ENCODE measurements around the gene OLA1.

Gene OLA1

DNA sequence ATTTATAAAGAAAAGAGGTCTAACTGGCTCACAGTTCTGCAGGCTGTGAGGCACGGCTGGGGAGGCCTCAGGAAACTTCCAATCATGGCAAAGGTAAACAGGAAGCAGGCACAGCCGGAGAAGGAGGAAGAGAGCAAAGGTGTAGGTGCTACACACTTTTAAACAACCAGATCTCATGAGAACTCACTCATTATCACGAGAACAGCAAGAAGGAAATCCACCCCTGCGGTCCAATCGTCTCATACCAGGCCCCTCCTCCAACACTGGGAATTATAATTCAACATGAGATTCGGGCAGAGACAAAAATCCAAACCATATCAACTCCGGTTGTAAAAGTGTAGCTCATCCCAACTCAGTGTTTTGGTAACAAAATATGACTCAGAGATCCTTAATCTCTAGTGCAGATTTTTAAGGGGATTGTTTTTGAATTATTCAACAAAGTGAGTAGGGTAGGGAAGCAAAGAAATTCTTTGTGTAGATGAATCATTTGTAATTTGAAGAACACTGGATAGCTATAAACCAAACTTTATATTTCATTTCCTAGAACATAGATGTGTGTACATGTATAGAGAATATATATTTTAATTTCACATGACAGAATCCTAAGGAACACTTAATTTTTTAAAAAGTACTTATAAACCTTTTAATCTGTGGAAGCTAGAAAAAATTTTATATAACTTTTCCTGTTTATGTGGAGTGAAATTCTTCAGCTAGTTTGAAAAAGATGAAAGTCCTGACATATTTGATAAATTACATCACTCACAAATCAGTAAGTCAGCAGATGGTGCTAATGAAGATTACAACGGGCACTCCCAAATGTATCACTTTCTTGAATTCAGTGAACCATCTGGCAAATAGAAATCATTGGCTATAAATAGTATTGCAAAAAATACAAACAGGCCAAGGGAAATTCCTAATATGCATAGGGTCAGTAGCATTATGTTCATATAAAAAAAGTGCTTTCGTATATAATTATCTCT lies 130.1 kb downstream of the OLA1 start:
- DNase-seq, result no peak

DNA sequence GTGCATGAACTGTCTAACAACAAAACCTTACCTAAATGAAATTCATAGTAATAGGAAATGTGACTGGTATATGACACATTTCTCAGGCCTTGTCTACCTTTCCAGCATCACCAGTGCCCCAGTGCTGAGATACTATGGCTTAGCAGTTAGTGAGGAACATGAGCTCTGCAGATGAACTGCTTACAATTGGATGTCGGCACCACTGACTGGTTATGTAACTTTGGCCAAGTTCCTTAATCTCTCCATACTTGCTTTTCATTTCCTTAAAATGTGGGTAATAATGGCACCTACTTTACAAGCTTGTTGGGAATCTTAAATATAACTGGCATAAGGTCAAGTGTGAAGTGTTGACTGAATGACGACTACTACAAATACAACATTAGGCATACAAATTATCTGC lies 136.3 kb downstream of the OLA1 start:
- no peak for DNase-seq

DNA sequence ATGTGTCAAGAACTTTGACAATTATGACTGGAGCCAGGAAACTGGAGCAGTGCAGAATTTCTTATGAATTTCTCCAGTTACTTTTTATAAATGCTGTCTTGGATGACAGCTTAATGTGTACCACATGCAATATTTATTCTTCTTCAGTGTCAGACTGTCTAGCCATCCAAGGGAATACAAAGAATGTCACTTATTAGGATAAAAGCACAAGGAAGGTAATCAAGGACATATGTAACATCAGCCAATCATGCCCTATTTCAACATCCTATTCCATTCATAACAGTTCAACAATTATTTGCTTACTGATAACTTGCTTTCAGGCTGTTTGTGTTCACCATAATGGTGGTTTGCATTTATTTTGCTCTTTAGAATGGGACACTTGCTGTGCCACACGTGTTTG lies 139.8 kb downstream of the OLA1 start:
- DNase-seq, result no peak

DNA sequence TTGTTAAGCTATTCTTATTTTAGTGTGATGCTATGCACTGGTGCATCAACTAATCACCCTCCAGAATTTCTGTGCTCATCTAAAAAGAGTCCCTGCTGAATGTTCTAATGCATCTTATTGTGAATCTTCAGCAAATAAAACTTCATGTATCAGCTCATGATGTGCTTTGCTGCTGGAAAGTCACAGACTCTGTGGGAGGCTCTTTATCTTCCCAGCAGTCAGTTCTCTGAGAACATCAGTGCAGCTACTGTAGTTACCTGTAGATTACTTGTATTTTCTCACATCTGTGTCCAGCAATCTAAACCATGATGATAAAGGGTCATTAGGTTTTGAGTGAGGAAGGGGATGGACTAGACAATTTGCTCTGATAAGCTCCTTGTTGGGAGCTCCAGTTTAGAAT lies 141.6 kb downstream of the OLA1 start:
- DNase-seq, result no peak

DNA sequence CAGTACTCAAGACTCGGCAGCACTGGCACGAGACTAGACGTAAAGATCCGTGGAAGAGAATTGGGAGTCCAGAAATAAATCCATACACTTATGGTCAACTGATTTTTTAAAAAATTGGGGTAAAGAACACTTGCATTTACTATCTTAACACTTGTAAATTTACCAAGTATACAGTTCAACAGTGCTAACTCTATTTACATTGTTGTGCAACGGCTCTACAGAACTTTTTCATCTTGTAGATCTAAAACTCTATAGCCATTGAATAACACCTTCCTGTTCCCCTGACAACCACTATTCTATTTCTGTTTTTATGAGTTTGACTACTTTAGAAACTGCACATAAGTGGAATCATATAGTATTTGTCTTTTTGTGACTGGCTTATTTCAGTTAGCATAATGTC lies 153.8 kb downstream of the OLA1 start:
- DNase-seq, result no peak

DNA sequence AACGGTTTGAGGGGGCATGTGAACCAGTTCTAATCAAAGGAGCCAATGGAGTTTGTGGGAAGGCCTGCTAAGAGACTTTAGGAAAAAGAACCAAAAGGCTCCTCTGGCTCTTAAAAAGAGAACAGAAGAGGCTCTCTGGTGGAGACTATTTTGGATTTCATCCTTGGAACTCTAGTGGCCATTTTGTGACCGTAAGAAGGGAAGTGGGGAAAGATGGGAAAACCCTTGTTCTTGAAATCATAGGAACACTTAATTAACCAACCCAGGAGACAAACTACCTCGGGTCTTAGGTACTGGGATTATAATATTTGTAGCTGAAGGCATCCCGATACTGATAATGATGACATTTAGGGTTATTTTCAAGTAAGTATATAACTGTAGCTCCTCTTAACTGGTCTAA lies 157.9 kb downstream of the OLA1 start:
- no peak for DNase-seq

DNA sequence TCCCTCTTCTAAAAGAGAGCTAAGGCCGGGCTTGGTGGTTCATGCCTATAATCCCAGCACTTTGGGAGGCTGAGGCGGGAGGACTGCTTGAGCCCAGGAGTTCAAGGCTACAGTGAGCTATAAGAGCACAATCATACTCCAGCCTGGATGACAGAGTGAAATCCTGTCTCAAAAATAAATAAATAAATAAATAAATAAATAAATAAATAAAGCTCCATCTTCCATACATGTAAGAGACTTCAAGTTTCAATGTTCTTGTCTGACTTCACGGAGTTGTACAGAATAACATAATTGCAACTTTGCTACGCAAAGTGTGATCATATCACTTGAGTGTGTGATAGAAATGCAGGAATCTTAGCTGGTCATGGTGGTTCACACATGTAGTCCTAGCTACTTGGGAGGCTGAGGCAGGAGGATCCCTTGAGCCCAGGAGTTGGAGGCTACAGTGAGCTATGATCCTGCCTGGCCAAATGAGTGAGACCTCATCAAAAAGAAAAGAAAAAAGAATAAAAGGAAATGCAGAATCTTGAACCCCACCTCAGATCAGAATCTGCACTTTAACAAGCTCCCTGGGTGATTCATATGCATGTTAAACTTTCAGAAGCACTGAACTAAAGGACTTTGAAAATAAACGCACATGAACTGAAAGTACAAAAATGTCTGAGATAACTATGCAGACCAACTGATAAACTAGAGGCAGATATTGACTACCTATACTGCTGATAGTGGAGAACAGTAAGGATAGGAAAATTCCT lies 159.4 kb downstream of the OLA1 start:
- no peak for DNase-seq

DNA sequence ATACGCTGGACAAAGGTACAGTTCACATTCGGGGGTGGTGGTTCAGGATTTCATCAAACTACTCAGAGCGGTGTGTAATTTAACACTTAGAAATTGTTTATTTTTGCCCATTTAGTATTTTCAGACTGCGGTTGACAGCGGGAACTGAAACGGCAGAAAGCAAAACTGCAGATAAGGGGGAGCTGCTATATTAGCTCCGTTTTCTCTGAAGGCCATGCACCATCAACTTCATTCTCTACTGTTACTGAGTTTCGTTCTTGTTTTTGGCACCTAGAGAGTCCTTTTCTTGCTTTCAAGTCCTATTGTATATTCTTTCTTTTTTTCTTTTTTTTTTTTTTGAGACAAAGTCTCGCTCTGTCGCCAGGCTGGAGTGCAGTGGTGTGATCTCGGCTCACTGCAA lies 161.6 kb downstream of the OLA1 start:
- DNase-seq, result no peak

DNA sequence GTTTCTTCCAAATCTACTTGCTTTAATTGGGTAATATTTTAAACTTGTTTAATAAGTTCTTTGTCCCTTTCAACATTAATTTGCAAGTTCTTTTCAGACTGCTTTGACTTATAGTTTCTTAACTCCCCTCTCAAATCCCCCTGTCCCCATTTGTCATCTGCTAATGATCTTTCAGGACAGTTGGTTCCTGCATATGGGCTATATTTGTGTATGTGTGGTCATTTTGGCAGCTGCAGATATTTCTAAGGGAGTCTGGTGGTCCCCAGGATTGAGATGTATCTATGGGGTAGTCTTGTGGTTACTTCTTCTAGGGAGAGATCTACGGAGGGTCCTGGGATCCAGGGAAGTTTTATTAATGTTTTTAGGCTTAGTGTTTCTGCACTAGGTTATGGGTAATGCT lies 162.6 kb downstream of the OLA1 start:
- DNase-seq, result no peak

DNA sequence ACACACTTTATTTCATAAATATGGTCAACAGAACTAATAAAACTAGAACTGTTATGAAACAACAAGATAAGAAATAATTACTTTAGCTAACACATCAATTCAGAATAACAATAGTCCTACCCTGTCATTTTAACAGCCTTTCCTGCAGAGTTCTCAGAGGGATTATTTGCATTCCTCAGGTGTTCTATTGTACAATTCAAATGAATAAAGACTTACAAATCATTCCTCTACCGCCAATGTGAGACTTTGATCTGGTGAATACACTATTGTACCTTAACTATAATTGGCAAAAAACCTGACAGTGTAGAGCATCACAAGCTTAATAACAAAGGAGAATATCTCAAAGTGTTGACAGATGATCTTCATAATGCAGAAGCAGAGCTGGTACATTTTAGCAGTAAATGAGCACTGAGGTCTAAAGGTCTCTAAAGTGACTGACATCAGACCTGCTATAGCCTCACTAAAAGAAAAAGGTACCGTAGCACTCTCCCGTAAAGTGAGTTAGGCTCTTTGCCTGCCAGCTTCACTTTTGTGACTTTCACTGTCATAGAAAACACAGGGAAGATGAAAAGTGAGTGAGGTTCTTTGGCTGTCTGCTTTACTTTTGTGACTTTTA lies 164.4 kb downstream of the OLA1 start:
- no peak for DNase-seq

DNA sequence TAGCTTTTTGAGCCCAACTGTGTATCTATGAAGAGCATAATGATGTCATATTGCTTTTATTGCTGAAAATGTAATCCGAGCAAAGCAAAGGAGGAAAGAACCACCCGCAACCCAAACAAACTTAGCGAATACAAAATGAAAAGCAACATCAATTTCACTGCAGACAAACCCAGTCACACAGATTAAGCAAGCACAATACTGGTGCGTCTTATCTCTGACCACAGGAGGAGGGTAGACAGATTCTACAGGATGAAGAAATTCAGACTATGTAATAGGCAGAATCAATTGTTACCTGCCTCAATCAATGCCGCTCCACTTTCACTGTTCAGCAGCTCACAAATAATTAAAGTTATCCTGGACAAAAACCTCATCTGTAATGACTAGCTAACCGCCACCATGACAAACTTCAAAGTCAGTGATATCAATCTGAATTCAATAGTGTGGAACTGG lies 167.6 kb downstream of the OLA1 start:
- no peak for DNase-seq

DNA sequence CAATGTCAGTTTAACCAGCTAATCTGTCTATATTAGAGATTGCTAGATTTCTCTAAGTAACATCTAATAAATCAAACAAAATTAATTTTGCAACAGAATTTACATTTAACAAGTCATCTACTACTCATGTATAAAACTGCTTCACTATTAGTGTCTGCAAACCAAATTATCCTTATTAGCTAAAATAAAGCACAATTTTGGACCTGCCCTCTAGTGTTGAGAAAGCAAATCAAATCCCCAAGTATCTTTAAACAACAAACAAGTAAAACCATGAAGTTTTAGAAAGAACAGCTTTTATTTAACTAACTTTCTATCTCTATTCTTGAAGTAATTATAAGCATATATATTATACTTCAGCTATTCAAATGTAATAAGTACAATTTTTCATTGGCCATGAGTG lies 170.1 kb downstream of the OLA1 start:
- no peak for DNase-seq

DNA sequence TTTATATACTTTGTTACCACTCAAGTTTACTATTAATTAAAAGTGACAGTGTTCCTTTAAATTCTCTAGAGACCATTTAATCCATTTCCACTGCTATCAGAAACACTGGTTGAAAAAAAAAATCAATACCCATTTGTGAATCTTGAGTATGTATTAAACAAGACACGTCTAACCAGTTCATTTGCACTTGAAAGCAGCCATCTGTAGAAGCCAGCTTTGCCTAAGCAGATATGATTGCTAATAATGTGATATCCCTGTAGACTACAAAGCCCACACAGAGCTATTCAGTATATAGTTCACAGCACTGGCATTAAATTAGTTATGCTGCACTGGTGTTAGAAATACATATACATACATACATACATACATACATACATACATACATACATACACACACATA lies 171.4 kb downstream of the OLA1 start:
- DNase-seq, result no peak

DNA sequence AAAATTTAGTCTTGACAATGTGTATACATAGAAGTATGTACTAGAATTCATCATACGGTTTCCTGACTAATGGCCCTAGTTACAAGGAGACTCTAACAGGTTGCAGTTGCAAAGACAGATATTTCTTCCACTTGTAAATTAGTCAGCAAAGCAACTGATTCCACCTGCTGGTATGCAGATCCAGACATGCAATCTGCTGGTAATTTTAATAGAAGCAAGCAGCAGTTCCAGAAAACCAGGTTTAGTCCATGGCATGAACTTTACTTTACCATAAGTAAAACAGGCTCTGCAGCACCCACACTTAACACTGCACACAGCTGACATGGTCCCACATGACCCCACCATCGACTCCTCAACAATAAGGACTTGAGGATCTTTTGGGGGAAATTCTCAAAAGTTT lies 172.3 kb downstream of the OLA1 start:
- DNase-seq, result no peak

DNA sequence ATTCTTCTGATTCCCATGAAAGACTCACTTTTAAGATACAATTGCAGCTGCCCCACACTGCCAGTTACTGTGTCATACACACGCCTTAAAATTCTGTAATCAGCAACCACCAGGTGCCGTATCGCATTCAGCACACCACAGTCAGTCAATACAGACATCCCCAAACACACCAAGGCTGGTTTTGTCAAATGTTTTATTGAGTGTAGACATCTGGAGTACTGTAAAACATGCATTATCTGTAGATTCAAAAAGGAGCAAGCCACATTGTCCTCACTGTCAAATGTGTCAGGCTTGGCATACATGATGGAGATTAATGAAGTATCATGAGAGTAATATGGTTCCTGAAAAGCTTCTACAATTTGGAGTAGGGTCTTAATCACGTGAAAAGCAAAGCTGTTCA lies 173.5 kb downstream of the OLA1 start:
- no peak for DNase-seq

DNA sequence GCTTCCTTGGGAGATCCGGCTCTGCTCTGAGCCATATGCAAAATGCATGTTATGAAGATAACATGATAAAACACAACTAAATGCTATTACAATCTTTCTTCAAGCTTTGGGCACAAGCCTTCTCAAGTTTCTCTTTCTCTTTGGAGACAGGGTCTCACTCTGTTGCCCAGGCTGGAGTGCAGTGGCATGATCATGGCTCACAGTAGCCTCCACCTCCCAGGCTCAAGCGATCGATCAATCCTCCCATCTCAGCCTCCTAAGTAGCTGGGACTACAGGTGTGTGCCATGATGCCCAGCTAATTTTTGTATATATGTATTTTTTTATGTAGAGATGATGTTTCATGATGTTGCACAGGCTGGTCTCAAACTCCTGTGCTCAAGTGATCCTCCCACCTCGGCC lies 175.5 kb downstream of the OLA1 start:
- no peak for DNase-seq

DNA sequence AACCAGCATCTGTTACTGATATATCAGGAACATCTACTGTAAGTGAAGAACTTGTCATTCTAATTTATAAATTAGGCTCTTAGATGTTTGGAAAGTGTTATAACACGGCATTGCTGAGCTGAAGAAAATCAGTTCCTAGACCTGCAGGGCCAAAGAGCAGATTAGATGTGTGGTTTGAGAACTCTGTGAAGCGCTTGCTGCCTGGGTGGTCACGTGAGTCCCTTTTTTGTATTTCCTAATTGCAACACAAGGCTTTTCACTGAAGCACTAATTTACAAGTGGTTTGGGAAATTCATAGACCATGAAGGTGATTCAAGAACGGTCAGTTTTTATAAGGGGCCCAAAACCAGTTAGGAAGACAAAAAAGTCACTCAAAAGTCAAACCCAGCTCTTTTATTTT lies 176.3 kb downstream of the OLA1 start:
- DNase-seq, result no peak

DNA sequence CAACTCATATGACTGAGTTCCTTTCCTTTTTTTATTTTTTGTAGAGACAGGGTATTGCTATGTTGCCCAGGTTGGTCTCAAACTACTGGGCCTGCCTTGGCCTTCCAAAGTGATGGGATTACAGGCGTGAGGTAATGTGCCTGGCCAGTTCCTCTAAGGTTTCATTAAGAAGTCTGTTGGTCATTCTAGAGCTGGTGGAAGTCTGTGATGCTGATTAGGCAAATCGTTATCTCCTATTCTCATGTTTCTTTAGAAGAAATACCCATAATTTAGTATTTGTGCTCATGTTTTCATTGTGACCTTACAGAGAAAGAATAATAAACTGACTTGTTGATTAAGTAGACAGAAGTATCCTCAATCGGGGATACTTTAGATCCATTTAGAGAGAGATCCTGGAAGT lies 177.0 kb downstream of the OLA1 start:
- no peak for DNase-seq

DNA sequence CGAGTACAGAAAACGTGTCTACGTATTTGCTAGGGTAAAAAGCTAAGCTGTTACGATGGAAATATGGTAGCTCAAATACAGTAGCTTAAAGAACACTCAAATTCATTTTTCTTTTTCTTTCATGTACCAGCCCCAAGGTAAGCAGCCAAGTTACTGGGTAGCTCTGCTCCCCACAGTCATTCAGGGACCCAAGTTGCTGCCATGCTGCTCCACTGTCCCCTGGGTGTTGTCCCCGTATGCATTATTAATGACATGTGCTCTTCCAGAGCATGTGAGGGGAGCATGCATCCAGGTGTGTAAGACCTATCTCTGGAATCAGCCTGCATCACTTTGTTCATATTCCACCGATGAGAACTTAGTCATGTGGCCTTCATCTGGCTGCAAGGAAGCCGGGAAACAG lies 178.1 kb downstream of the OLA1 start:
- no peak for DNase-seq

DNA sequence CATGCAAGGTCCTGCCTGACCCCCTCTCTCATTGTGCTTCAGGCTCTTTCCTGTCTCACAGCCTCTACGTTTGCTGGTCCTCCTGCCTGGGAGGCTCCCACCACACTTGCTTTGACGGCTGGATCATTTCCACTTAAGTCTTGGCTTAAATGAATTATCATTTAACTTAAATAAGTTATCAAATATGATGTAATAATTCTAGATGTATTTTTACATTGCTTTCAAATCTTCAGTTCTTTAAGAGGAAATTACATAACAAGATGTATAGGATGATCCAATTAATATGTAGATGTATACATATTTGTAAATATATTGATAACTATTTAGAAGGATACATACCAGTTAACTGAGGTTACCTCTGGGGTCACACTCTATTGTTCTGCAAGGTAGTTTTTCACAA lies 180.5 kb downstream of the OLA1 start:
- no peak for DNase-seq

DNA sequence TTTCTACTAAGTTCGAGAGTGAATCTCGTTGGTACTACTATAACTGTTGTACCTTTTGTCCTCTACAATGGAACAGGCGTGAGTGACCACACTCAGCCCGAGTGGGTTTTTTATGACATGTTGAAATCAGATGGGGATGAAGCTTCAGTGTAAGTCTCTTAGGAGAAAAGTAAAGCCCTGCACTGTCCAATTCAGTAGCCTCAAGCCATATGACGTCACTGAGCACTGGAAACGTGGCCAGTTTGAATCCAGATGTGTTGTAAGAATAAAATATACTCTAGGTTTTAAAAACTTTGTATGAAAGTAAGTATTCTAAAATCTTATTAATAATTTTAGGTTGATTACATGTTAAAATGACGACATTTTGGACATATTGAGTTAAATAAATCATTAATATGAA lies 181.5 kb downstream of the OLA1 start:
- DNase-seq, result no peak

DNA sequence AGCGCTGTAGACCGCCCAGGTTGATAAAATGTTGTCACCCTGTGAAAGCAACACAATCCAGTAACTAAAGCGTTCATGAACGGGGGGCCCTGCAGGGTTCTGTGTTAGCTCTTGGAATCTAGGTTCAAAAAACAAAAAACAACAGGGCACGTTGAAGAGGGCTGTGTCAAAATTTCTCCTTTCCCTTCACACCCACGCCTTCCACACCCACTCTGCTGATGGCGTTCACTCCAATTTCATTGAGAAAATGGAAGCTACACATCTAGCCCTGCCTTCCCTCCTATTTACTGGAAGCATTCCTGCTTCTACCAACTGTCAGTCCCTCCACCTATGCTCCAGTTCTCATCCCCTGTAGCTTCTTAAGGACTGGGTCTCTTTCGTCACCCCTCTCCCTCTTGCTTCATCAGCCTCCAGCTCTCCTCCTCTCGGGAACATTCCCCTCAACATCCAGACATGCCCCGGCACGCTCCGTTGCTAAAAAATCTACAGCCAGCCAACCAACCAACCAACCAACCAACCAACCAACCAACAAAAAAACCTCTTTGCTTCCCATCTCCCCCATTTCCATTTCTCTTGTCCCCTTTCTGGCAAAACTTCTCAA lies 184.7 kb downstream of the OLA1 start:
- DNase-seq, result no peak

DNA sequence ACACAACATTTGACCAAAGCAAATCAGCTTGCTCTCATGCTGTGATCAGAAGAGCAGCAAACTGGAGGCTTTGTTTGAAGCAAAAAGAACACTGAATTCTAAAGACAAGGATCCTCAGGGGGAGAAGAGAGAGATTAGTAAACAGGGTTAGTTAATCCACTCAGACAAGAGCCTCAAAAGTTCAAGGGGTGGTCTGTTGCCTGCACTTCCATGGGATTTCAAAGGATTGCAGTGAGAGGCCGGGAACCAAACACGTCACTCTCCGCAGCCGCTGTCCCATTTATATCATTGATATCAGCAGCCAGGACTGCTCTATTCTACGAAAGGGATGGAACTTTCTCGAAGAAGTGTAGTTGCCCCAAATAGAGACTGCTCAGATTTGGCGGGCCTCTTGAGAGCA lies 185.4 kb downstream of the OLA1 start:
- DNase-seq, result no peak

All from effector CD4-positive, alpha-beta T cell (primary cell).